ELF-1 (cell line): Measurements from ENCODE around the gene TXN2.
"Not testable (repeated sequence)": the region's sequence is repeated elsewhere in the genome, so short reads cannot be mapped to it uniquely, and the experiment has no call there.

ENCODE experiments used
- DNase-seq: peaks from one replicate; pipeline ENCODE4 v3.0.0-alpha.2; 2016; ENCODE audit warnings: low read depth, low spot score

The TXN2 gene, protein sequence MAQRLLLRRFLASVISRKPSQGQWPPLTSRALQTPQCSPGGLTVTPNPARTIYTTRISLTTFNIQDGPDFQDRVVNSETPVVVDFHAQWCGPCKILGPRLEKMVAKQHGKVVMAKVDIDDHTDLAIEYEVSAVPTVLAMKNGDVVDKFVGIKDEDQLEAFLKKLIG

DNA sequence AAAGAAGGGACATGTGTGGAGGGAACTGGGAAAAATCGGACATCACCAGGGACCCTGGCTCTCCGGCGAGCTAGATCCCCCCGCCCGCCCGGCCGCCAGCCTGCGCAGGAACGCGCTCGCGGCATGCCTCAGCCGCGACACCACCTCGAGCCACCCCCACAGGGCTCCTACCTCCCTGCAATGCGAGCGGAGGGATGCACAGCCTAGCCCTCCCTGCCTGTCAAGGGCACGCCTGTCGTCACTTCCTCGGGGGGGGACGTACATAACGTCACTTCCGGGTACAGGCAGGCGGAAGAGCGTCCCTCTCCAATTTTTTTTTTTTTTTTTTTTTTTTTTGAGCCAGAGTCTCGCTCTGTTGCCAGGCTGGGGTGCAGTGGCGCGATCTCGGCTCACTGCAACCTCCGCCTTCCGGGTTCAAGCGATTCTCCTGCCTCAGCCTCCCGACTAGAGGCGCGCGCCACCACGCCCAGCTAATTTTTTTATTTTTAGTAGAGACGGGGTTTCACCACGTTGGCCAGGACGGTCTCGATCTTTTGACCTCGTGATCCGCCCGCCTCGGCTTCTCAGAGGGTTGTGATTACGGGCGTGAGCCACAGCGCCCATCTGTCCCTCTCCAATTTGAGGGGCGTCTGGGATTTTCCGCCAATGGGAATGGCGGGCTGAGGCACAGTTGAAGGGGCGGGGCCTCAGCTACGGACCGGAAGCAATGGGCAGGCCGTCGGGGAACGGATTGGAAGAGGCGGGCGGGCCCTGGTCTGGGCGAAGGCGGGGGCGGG is at the start of gene TXN2:
Gene TXN2, minus strand, starts transcription at position 248 of the 776 bp plus-strand sequence. CDS start 803 bp downstream, outside the sequence.
- DNase-seq: peak; percentile 97

DNA sequence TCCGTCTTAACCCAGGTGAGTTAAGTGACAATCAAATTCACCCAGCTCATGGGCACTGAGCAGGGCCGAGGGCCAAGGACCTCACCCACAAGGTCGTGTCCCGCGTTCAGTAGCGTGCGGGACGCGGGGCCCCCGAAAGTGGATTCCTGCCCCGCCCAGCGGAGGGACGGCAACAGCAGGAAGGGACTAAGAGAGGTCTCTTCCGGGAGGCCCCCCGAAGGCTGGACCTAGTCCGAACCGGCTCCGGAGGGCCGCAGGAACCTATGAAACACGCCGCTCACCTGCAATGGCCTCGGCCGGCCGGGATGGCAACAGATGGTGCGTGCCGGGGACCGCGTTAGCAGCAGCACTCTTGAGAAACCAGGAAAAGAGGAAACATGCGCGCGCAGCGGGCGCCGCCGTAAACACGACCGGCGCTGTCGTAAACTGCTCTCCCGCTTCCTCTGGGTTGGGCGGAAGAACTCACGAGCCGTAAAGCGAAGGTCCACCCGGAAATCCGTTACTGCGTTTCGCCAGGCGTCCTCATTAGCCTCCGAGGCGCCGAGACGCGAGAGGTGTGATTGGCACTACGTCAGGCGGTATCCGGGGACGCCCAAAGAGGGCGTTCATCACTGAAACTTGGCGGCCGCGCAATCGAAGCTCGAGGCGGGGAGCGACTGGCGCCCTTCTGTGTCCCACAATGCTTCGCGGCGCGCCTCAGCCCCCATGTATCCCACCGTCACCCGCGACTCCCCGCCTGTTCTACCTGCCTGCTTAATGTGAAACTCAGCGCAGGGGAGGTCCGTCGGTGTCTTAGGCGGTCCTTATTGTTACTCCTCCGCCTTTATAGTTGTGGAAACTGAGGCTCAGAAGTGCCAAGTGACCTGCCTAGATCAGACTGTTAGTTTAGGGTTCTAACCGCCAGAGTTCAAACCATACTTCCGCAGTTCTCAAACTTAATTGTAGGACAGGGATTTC is 47.6 kb upstream of the TXN2 start, which contains the start of gene EIF3D:
Gene EIF3D, minus strand, starts transcription at position 372 of the 957 bp plus-strand sequence. CDS start 3,045 bp downstream, outside the sequence.
- DNase-seq: peak; percentile 100

DNA sequence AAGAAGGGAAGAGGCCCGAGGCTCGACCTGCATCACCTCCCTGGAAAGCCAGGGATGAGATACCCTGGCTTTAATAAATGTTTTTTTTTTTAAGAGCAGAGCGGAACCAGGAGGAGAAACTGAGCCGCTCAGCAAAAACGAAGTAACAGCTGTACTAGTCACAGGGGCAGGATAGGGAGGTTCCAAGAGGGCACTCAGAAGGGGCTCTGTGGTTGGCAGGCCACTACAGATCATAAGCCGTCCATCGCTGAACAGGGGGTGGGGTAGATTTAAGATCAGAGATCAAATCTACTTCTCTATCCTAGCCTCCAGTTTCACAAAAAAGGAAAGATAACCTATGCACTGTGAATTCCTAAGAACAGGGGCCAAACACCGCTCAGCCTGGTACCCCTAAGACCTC is 46.9 kb upstream of the TXN2 start:
- no peak for DNase-seq

DNA sequence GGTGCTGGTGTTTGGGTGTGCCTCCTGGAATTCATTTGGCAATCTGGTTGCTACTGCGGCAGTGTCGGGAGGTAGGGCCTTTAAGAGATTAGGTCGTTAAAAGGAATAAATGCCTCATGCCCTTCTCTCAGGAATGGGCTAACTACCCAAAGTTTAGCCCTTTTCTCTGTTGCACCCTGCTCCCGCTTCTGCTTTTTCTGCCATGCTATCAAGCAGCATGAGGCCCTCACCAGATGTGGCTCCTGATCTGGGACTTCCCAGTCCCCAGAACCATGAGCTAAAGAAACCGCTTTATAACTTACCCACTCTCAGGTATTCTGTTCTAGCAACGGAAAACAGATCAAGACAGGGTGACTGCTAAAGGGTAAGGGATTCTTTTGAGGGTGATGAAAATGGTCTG is 41.2 kb upstream of the TXN2 start:
- no peak for DNase-seq

GRCh38 chr22:36520423-36520822 is 39.0 kb upstream of the TXN2 start:
- DNase-seq: no peak

DNA sequence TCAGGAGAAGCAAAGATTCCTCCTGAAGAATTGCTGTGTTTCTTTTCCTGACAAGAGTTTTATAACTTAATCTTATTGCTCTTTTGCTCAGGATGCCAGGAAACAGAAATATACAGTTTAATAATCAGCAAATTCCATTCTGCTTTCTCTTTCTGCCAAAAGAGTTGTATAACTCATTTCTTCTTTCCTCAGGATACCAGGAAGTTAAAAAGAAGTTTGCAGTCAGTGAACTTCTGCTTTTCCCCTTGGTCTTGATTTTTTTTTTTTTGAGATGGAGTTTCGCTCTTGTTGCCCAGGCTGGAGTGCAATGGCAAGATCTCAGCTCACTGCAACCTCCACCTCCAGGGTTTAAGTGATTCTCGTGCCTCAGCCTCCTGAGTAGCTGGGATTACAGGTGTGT is 38.5 kb upstream of the TXN2 start:
- not testable (repeated sequence) for DNase-seq

DNA sequence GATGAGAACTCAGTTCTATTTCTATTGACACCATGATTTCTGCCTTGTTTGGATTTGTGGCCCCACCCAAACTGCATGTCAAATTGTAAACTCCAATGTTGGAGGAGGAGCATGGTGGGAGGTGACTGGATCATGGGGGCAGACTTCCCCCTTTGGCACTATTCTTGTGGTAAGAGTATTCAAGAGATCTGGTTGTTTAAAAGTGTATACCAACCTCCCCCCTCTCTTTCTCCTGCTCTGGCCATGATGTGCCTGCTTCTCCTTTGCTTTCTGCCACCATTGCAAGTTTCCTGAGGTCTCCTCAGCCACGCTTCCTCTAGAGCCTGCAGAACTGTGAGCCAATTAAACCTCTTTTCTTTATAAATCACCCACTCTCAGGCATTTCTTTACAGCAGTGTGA is 33.3 kb upstream of the TXN2 start:
- DNase-seq: no peak

DNA sequence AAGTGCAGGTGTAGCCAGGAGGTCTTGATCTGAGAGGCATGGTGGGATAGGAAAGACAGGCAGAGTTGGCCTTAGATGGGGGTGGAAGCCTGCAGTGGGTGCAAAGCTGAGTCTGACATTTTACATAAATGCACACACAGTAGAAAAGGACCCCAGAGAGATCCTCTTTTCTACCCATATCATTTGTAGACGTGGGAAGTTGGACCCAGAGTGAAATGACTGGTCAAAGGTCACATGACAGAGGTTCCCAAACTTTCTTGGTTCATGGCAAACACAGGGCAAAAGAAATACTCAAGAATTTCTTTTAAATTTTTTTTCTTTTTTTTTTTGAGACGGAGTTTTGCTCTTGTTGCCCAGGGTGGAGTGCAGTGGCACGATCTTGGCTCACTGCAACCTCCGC is 31.6 kb upstream of the TXN2 start:
- no peak for DNase-seq

DNA sequence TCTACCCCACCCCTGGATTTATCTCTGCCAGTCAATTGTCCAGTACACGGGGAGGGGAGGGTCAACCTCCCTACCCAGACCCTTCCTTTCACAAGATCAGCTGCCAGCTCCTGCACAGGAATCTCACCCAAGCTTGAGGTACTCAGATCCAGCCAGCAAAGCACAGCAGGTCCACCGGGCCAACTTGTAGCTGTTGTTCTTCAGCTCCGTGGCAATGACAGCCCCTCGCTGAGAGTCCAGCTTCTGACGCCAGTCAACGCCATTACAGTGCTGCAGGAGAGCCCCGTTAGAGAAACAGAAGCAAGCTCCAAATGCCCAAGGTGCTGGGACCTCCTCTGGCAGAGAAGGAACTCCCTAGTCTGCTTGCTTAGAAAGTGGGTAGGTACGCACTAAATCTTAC is 30.9 kb upstream of the TXN2 start:
- DNase-seq: no peak

DNA sequence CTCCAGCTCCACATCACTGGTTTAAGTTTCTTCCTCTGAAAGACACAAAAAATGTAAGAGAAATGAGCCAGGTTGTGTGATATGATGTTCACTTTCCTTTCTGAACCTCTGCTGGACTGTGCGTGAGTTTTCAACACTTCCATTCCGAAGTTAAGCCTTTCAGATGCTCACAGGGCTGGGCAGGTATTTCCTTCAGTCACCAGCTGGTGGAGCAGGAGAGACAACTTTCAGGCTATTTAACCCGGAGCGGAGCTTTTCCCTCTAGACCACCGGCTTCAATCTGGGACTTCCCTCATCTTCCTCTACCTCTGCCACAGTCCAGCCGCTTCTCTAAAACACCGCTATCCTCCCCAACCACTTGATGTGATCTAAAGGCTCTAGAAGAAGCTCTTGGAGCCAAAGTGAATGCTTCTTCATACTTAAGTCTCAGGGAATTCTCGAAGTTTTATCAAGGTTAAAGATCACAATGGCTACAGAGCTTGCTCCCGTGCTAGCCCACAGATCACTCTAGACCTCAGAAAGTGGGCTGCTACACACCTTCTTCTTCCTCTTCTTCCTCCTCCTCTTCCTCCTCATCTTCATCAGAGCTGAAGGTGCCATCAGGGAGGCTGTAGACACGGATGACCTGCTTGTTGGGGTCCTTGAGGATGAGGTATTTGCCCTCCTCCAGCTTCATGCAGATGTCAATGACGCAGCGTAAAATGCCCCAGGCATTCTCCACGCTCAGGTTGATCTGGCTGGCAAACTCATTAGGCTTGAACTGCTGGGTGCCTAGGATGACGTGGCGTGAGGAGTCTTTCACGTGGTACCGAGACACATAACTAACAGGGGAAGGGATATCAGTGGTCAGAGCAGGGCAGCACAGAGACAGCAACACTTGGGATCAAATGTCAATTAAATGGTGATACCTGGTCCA is 29.8 kb upstream of the TXN2 start:
- peak; percentile 73 for DNase-seq

DNA sequence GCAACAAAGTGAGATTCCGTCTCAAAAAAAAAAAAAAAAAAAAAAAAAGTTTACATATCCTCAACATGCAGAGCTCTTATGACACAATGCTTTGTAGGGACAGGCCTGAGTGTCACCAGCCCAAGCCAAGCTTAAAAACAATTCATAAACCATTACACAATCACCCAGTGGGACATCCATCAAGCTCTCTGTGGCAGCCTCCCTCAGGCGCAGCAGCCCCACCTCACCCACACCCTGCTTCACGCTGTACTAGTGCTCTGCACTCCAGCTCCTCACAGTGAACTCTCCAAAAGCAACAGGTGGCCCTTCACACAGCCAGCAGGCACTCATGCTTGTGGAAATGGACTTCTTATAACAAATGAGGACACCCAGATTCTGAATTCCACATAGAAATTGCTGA is 28.9 kb upstream of the TXN2 start:
- DNase-seq: no peak

- DNase-seq: no peak
Observed at GRCh38 chr22:36507518-36508010, 26.1 kb upstream of the TXN2 start.

DNA sequence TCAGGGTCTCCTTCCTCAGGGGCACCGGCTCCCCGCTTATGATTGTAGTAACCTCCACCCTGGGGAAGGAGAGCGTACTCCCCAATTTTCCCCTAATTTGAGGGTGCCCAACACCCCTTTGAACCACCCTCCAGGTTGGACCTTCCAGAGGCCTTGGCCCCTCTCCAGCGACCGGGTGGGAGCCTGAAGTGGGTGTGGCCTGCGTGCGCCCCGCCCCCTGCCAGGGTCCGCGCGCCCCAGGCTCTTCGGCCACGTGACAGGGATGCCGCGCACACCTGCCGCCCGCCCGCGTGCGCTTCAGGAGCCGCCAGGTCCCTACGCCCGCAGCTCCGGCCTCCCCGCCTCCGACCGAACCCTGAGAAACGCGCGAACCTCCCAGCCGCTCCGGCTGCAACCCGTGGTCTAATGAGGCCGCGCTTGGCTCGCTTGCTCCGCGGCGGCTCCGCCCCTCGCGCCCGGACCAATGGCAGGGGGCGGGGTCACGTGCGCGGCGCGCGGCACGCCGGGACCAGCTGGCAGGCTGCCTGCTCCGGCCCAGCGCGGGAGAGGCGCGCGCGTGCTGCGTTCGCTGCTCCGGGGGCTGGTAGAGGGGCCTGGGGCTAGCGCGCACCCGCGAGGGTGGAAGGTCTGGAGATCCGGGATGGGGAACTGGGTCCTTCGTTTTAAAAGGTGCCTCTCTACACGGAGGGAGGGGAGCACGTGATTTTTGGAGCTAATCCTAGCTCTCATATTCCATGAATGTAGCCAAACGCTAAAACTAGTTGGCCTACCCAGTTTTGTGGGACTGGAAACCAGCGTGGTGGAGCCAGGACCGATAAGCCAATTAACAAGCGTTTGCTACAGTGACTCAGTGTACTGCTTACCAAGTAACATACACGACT is 25.4 kb upstream of the TXN2 start, which contains the start of gene FOXRED2:
Gene FOXRED2, minus strand, starts transcription at position 404 of the 881 bp plus-strand sequence. CDS start 618 bp downstream, outside the sequence.
- peak; percentile 94 for DNase-seq

GRCh38 chr22:36505998-36506635 is 24.7 kb upstream of the TXN2 start:
- DNase-seq: no peak

DNA sequence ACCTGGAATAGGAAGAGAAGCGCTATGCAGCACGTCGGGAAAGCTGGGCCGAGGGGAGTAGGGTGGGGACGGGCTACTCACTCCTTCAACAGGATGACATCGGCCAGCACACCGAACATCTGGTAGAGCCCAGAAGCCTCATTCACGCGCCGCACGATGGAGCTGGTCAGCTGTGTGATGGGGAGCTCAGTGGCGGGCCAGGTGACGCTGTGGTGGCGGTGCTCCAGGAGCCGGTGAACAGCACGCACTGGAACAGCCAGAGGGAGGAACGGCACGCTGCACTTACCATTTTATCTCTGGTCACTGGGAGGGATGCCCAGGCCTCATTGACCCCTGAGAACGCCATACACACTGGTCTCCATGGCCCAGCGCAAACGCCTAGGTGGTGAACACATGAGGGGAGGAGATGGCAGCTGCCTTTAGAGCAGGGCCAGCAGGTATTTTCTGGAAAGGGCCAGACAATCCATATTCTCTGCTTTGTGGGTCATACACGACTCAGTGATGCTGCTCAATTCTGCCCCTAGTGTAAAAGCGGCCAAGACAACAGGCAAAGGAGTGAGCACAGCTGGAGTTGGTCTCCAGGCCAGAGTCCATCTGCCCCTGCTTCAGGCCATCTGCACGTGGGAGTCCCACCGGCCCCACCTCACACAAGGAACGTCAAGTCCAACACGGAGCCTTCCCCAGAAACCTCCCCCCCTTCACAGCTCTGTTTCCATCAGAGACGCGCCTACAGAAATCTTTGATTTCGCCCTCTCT is 16.6 kb upstream of the TXN2 start:
- no peak for DNase-seq

DNA sequence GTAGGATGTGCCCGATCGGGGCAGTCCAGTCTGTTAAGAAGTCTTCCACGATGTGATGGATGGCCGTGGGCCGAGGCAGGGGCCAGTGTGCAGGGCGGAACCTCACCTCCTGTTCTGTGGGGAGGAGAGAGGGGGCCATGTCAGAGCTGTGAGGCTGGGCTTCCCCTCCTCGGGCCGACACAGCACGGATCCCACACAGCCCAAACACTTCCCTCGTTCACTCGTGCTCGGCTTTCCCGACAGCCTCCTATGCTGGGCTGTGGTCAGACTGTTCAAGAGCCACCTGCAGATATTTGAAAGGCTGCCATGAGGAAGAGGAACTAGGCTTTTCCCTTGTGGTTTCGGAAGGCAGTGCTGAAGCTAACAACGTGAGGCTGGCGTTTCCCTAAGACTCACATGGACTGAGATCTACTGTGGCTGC is 12.3 kb upstream of the TXN2 start:
- no peak for DNase-seq

GRCh38 chr22:36492109-36492508 is 10.7 kb upstream of the TXN2 start:
- no peak for DNase-seq

DNA sequence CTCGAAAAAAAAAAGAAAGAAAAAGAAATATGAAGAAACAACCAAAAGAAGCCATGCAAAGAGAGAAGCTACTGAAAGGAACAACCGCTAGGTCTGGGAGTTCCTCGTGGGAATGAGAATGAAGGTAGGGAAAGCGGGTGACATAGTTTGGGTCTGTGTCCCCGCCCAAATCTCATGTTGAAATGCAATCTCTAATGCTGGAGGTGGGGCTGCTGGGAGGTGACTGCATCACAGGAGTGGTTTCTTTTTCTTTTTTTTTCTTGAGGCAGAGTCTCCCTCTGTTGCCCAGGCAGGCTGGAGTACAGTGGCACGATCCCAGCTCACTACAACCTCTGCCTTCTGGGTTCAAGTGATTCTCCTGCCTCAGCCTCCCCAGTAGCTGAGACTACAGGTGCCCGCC is 9.7 kb upstream of the TXN2 start:
- no peak for DNase-seq
